ENCODE data around the gene TRIM37. TPM values are rescaled to one million over a fixed set of nuclear protein-coding genes. Genes with fewer than 3 reads are reported as not detected.
"Not testable (repeated sequence)": the region's sequence is repeated elsewhere in the genome, so short reads cannot be mapped to it uniquely, and the experiment has no call there.

The TRIM37 gene
- total RNA-seq, 1 donor from 2014 or later = 17.3 TPM

GRCh38 chr17:58956997-58957724 lies 149.5 kb downstream of the TRIM37 start:
- Mint-ChIP-seq H3K9me3 (peaks cover 6% of the 10 kb centered on the region), H3K36me3 (ENCODE audit: low read depth) (no peaks in the 10 kb centered on the region), H3K27ac (no peak overlapping the region), H3K4me1 (peaks cover 12% of the 10 kb centered on the region), H3K4me3 (no peak overlapping the region), H3K27me3 (no peaks in the 10 kb centered on the region)
- TF ChIP-seq CTCF (IDR thresholded peaks at IDR 0.05) = no peak
- ChIA-PET POLR2A (no interaction called here), CTCF (no interaction called here)
- ATAC-seq (ENCODE audit: low read depth) = no peak
- intact Hi-C loops (cut with micrococcal nuclease) = no loop called here
- DNase-seq = no peak

- Mint-ChIP-seq H3K9me3 (peaks cover 20% of the 10 kb centered on the region), H3K27ac (peak overlapping the region; percentile 2), H3K4me1 (peaks cover 12% of the 10 kb centered on the region)
- peak; percentile 52 for ATAC-seq (ENCODE audit: low read depth)
- CTCF ChIA-PET; DNase-seq; H3K4me3 Mint-ChIP-seq; H3K36me3 Mint-ChIP-seq (ENCODE audit: low read depth); intact Hi-C loops (cut with micrococcal nuclease); H3K27me3 Mint-ChIP-seq: not testable (repeated sequence)
- POLR2A ChIA-PET = interaction anchor here (0.6 to 1.0 kb wide), 2 partner anchors 20 to 267 kb away, joined by 3 to 9 read pairs; no protein-coding TSS in a partner anchor
These were observed 152.3 kb downstream of the TRIM37 start for GRCh38 chr17:58954358-58954757.

GRCh38 chr17:58947824-58948223 lies 158.9 kb downstream of the TRIM37 start:
- intact Hi-C loops (cut with micrococcal nuclease) = no loop called here
- peaks cover 8% of the 10 kb centered on the region for H3K4me1 Mint-ChIP-seq
- H3K36me3 Mint-ChIP-seq (ENCODE audit: low read depth) = peaks cover 13% of the 10 kb centered on the region
- DNase-seq (no peak), ATAC-seq (ENCODE audit: low read depth) (no peak)
- H3K9me3 Mint-ChIP-seq = peaks cover 20% of the 10 kb centered on the region
- POLR2A ChIA-PET = interaction anchor here (0.8 kb wide), 1 partner anchor 31 kb away, joined by 20 read pairs; no protein-coding TSS in a partner anchor
- H3K4me3 Mint-ChIP-seq = no peak overlapping the region
- CTCF ChIA-PET = no interaction called here
- no peak overlapping the region for H3K27ac Mint-ChIP-seq
- no peak for TF ChIP-seq CTCF (IDR thresholded peaks at IDR 0.05)
- H3K27me3 Mint-ChIP-seq = no peaks in the 10 kb centered on the region

- Mint-ChIP-seq H3K4me1 (peaks cover 8% of the 10 kb centered on the region), H3K27me3 (no peaks in the 10 kb centered on the region), H3K27ac (no peak overlapping the region), H3K9me3 (peaks cover 20% of the 10 kb centered on the region), H3K36me3 (ENCODE audit: low read depth) (peaks cover 13% of the 10 kb centered on the region), H3K4me3 (no peak overlapping the region)
- intact Hi-C loops (cut with micrococcal nuclease) = no loop called here
- ATAC-seq (ENCODE audit: low read depth) (no peak), DNase-seq (no peak)
- no peak for TF ChIP-seq CTCF (IDR thresholded peaks at IDR 0.05)
- ChIA-PET CTCF (no interaction called here), POLR2A (interaction anchor here (0.8 kb wide), 1 partner anchor 30 kb away, joined by 20 read pairs; no protein-coding TSS in a partner anchor)
These were observed 159.3 kb downstream of the TRIM37 start for GRCh38 chr17:58947411-58947810.

GRCh38 chr17:58944166-58944565 lies 162.5 kb downstream of the TRIM37 start:
- CTCF ChIA-PET = no interaction called here

More at GRCh38 chr17:58944166-58944565, 162.5 kb downstream of the TRIM37 start:
- intact Hi-C loops (cut with micrococcal nuclease) = no loop called here
- Mint-ChIP-seq H3K27ac (no peak overlapping the region), H3K4me1 (peaks cover 8% of the 10 kb centered on the region), H3K4me3 (no peak overlapping the region), H3K27me3 (no peaks in the 10 kb centered on the region), H3K9me3 (peaks cover 4% of the 10 kb centered on the region), H3K36me3 (ENCODE audit: low read depth) (peaks cover 3% of the 10 kb centered on the region)
- ATAC-seq (ENCODE audit: low read depth) (no peak), DNase-seq (no peak)
- POLR2A ChIA-PET = no interaction called here
- TF ChIP-seq CTCF (IDR thresholded peaks at IDR 0.05) = no peak
